Measurements from ENCODE around the gene NCAM1.
"Not testable (repeated sequence)": the region's sequence is repeated elsewhere in the genome, so short reads cannot be mapped to it uniquely, and the experiment has no call there.

NCAM1 gene

GRCh38 chr11:112961146-112961668 is at the start of gene NCAM1:
Gene NCAM1, plus strand, starts transcription at chr11:112961420.
- DNase-seq = no peak

- no peak for DNase-seq
These were observed 38.6 kb upstream of the NCAM1 start for GRCh38 chr11:112922606-112923005.

- DNase-seq = not testable (repeated sequence)
These were observed 36.4 kb upstream of the NCAM1 start for GRCh38 chr11:112924836-112925235.

DNA sequence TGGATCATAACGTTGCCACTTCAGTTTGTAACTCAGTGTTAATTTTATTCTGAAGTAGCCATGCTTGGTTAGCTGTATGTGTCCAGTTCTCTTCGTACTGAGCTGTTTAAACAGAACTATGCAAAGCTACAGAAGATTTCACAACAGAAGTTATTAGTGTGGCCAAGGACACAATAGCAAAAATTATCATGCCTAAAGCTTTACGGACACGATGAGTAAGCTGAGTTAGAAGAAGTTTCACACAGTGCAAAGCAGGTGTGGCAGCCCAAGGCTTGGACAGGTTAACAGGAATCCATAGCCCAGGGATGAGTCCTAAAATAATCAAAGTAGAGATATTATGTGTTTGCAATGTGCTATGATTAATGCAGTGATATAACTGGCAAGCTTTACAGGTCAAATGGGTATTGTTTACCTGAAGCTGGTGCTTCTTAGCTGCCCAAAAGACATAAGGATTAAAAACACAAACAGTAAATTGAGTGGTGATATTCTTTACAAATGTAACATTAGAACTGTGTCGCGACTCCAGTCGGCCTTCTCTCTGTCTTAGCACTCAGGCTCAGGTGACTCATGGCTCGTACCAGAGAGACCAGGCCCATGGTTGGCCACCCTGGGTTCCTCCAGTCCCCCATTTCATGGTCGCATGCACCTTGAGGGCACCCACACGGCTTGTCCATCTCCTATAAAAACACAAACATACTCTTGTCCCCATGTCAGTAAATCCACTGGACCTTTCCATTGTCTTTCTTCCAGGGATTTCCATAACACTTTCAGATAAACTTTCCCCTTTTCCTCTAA is 35.5 kb upstream of the NCAM1 start:
- DNase-seq = no peak

- no peak for DNase-seq
These were observed 33.1 kb upstream of the NCAM1 start for GRCh38 chr11:112928136-112928535.

DNA sequence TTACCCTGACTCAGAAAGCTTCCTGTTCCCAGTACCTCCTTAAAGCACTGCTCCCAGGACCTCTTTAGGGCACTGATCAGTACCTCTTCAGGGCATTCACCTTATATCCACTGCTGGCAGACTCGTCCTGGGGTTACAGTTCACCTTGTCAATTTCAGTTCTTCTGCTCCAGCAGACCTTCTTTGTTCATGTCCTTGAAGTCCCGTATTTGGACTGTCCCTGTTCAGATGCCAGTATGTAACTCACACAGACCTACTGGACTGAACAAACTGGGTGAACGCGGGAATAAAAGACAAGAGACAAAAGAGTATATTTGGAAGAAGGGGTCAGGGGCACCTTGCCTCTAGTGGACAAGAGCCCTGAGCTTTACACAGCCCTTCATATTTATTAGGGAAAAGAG is 31.8 kb upstream of the NCAM1 start:
- DNase-seq = no peak

DNA sequence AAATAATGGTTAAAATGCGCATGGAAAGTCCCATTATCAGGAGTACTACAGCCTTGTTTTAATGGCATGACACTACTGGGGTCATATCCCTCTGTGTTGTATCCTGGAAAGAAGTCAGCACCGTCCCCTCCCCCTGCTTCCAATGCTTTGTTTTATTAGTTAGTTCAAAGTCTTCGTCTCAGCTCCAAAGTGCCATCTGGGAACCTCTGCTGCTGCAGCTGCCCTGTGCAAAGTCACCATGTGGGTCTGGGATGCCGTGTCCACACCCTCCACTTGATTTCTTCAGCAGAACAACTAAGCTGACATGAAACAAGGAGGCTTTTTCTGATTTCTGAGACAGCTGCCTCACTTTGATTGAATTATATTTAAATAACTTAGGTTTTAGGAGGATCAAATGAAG is 29.5 kb upstream of the NCAM1 start:
- DNase-seq = no peak

- no peak for DNase-seq
These were observed 28.6 kb upstream of the NCAM1 start for GRCh38 chr11:112932593-112932992.

- DNase-seq = no peak
These were observed 27.2 kb upstream of the NCAM1 start for GRCh38 chr11:112933970-112934369.

GRCh38 chr11:112941104-112941503 is 20.1 kb upstream of the NCAM1 start:
- DNase-seq = no peak

- DNase-seq = no peak
These were observed 18.1 kb upstream of the NCAM1 start for GRCh38 chr11:112942966-112943643.

- DNase-seq = no peak
These were observed 14.4 kb upstream of the NCAM1 start for GRCh38 chr11:112946866-112947265.

GRCh38 chr11:112949781-112950575 is 11.2 kb upstream of the NCAM1 start:
- DNase-seq = no peak

GRCh38 chr11:112958670-112959069 is 2.5 kb upstream of the NCAM1 start:
- no peak for DNase-seq

- no peak for DNase-seq
These were observed 745 bp downstream of the NCAM1 start for GRCh38 chr11:112961751-112962578.

DNA sequence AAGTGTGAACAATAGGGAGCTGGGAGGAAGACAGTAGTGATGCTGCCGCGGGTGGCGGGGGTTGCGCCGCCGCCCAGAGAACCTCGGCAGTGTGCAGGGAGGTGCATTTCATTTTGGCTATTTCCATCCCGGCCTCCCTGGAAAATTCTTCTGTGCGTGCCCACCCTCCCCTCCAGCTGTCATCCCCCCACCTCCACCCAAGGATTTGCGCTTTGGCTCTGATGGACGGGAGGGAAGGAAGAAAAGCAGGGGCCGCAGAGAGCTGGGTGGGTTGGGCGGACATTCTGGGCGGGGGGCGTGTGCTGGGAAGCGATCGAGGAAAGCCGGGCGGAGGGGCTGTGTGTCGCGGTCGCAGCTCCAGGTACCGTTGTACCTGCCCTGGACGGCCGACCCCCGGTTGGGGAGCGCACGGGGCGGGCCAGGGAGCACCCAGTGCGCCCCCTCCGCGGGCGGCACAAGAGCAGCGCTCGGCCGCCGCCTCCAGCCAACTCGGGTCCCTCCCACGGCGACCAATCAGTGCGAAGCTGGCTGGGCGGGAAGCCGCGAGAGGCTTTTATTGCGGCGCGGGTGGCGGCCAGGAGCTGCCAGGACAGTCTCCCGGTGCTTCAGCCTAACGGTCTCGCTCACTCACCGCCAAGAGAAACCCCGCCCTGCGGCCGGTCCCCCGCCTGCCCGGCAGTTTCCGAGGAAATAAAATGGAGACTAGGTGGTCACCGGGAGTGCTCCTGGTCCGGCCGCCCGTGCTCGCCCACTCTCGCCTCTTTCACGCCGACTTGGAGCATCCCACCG is 1.6 kb downstream of the NCAM1 start:
- no peak for DNase-seq

GRCh38 chr11:112963368-112963955 is 2.2 kb downstream of the NCAM1 start:
- no peak for DNase-seq

DNA sequence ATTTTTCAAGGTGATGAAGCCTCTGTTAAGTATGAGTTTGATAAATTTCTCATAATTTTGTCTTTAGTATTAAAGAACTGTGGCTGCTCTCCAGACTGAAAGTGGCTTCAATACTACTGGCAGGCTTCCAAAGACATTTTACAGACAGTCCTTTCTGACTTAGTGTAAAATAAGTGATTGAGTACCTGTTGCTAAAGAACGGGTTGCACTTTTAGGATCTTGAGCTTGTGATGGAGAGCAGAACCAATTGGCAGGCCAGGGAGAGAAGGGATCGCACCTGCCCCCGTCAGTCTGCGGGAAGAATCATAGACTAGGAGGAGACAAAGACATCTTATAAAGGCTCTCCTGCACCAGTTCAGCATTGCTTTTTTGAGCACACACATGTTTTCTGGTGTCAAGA is 4.4 kb downstream of the NCAM1 start:
- no peak for DNase-seq

- DNase-seq = no peak
These were observed 5.3 kb downstream of the NCAM1 start for GRCh38 chr11:112966561-112966960.

GRCh38 chr11:112967082-112967481 is 5.9 kb downstream of the NCAM1 start:
- DNase-seq = no peak

All from activated naive CD4-positive, alpha-beta T cell treated with Interleukin-2 at 50 U/mL for 16 hours (primary cell).